A673 (cell line): ENCODE data around the gene CIC. TPM values are rescaled to one million over a fixed set of nuclear protein-coding genes. Genes with fewer than 3 reads are reported as not detected.

ENCODE experiments used
- BruUV-seq: library from RNA; stranded (reverse); fragments of 400-500 nt; replicated peaks from 2 replicates; lab custom pipeline; 2021; lab: Mats Ljungman, UMichigan
- CTCF ChIA-PET: fragments of 300-600 bp; sonication (Branson Sonifier 250); formaldehyde crosslinking; loops from one replicate; lab custom pipeline; 2022; ENCODE audit warnings: antibody characterized with exemption; lab: Charles Lee
- POLR2A ChIA-PET: fragments of 300-600 bp; sonication (Branson Sonifier 250); formaldehyde crosslinking; loops from one replicate; lab custom pipeline; 2022; ENCODE audit warnings: antibody characterized with exemption; ENCODE audit not compliant: low non-redundant PET; lab: Charles Lee
- DNase-seq: peaks from one replicate; pipeline ENCODE4 v3.0.0-alpha.2; 2015; ENCODE audit warnings: low spot score
- H3K27ac ChIP-seq: fragments of 200-600 bp; sonication (generic); 2 replicates; pipeline ENCODE4 v1.5.1; 2016; ENCODE audit warnings: mixed run types, low read depth, mild to moderate bottlenecking, mixed read lengths, antibody characterized with exemption, low read length; ENCODE audit not compliant: poor library complexity, severe bottlenecking
- H3K27me3 ChIP-seq: fragments of 200-600 bp; sonication (generic); replicated peaks from 2 replicates; pipeline ENCODE4 v1.6.1; 2017; ENCODE audit warnings: mixed run types, low read depth, mild to moderate bottlenecking, mixed read lengths, antibody characterized with exemption, low read length; ENCODE audit not compliant: insufficient read depth, poor library complexity
- H3K36me3 ChIP-seq: fragments of 200-600 bp; sonication (generic); 2 replicates; pipeline ENCODE4 v1.6.1; 2016; ENCODE audit warnings: mixed run types, mild to moderate bottlenecking, mixed read lengths, antibody characterized with exemption, low read length; ENCODE audit not compliant: insufficient read depth, poor library complexity, severe bottlenecking
- H3K4me1 ChIP-seq: fragments of 200-600 bp; sonication (generic); 2 replicates; pipeline ENCODE4 v1.6.1; 2017; ENCODE audit warnings: mixed run types, mild to moderate bottlenecking, mixed read lengths, antibody characterized with exemption, low read length; ENCODE audit not compliant: insufficient read depth, poor library complexity, severe bottlenecking
- H3K4me3 ChIP-seq: fragments of 200-600 bp; sonication (generic); 2 replicates; pipeline ENCODE4 v1.5.1; 2016; ENCODE audit warnings: low read depth, mixed run types, mild to moderate bottlenecking, mixed read lengths, low read length; ENCODE audit not compliant: poor library complexity, severe bottlenecking
- H3K9me3 ChIP-seq: fragments of 200-600 bp; sonication (generic); 2 replicates; pipeline ENCODE4 v1.6.1; 2016; ENCODE audit warnings: mixed run types, low read depth, mild to moderate bottlenecking, mixed read lengths, antibody characterized with exemption, low read length; ENCODE audit not compliant: poor library complexity, severe bottlenecking
- CTCF ChIP-seq: fragments of 300-800, 200-600 bp; sonication (generic); conservative IDR thresholded peaks from 2 replicates; pipeline ENCODE4 v1.5.1; 2017; ENCODE audit warnings: low read depth, mild to moderate bottlenecking, antibody characterized with exemption, low read length, moderate library complexity, mixed read lengths
- EZH2 ChIP-seq: fragments of 200-600 bp; sonication (generic); IDR thresholded peaks from 2 replicates; pipeline ENCODE4 v1.6.1; 2017; ENCODE audit warnings: borderline replicate concordance, low read depth, mild to moderate bottlenecking, mixed read lengths, antibody characterized with exemption, low read length; ENCODE audit not compliant: poor library complexity, severe bottlenecking
- intact Hi-C: fragments of 100-400 bp; cut with micrococcal nuclease; formaldehyde crosslinking; loops from one replicate; pipeline ENCODE4 v1.10.0; 2022; ENCODE audit not compliant: unreplicated experiment
- total RNA-seq: library from RNA; stranded (reverse); gene quantifications from 2 replicates; pipeline ENCODE4 v1.2.3, GENCODE V29; 2021

The CIC gene
- total RNA-seq, 1 experiment from 2014 or later: 80.3 TPM

- ChIA-PET POLR2A (no interaction called here), CTCF (no interaction called here)
- peaks cover 7% of the 10 kb centered on the region for H3K4me1 ChIP-seq
- intact Hi-C loops: no loop called here
- no TSS peak for BruUV-seq
- no peak overlapping the region for H3K4me3 ChIP-seq
- DNase-seq: peak; percentile 54
- H3K9me3 ChIP-seq: no peaks in the 10 kb centered on the region
- H3K27ac ChIP-seq: no peak overlapping the region
- peaks cover 91% of the 10 kb centered on the region for H3K36me3 ChIP-seq
- TF ChIP-seq CTCF (peak; percentile 48), EZH2 (no peak)
- H3K27me3 ChIP-seq: no peaks in the 10 kb centered on the region
These were observed 21.7 kb downstream of the CIC start for GRCh38 chr19:42290523-42291434.

DNA sequence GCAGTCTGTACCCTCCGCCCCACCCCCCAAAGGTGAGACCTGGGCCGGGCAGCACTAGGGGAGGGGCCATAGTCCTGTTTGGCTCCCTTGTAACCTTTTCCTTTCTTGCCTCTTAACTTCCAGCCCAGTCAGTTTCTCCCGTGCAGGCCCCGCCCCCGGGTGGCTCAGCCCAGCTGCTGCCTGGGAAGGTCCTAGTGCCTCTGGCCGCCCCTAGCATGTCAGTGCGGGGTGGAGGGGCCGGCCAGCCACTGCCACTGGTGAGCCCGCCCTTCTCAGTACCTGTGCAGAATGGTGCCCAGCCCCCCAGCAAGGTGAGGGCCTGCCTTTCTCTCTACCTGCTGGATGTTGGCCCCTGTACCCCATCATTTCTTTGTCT lies 22.4 kb downstream of the CIC start:
- H3K27ac ChIP-seq: no peak overlapping the region
- TF ChIP-seq EZH2 (no peak), CTCF (no peak)
- POLR2A ChIA-PET: no interaction called here
- intact Hi-C loops: no loop called here
- H3K27me3 ChIP-seq: no peaks in the 10 kb centered on the region
- no peaks in the 10 kb centered on the region for H3K9me3 ChIP-seq
- H3K4me1 ChIP-seq: peaks cover under 1% of the 10 kb centered on the region
- H3K36me3 ChIP-seq: peaks cover 97% of the 10 kb centered on the region
- BruUV-seq: no TSS peak
- DNase-seq: no peak
- no peak overlapping the region for H3K4me3 ChIP-seq
- CTCF ChIA-PET: no interaction called here

- POLR2A ChIA-PET: no interaction called here
- no peaks in the 10 kb centered on the region for H3K9me3 ChIP-seq
- intact Hi-C loops: no loop called here
- no peaks in the 10 kb centered on the region for H3K27me3 ChIP-seq
- TF ChIP-seq CTCF (no peak), EZH2 (no peak)
- no peak overlapping the region for H3K27ac ChIP-seq
- H3K36me3 ChIP-seq: peaks cover 98% of the 10 kb centered on the region
- no peak overlapping the region for H3K4me3 ChIP-seq
- CTCF ChIA-PET: no interaction called here
- no peaks in the 10 kb centered on the region for H3K4me1 ChIP-seq
- BruUV-seq: no TSS peak
- no peak for DNase-seq
These were observed 23.2 kb downstream of the CIC start for GRCh38 chr19:42292042-42292960.
